Spleen (tissue), 11 donors: ENCODE data around the gene BCL3. TPM values are rescaled to one million over a fixed set of nuclear protein-coding genes. Genes with fewer than 3 reads are reported as not detected.

Source experiments
- DNase-seq: peaks from one replicate; pipeline ENCODE4 v3.0.0-alpha.2; 2020
- H3K27ac ChIP-seq, 8 donors: fragments of 200-600 bp; sonication (generic) in 7 of 8; 1 replicate in 4 of 8; 2 replicates in 4 of 8; pipeline versions ENCODE4 v1.5.0 to v1.8.0; 2016 to 2021; ENCODE audit warnings: inconsistent platforms in 4 of 8, mild to moderate bottlenecking in 4 of 8, moderate library complexity in 1 of 8
- H3K27me3 ChIP-seq, 7 donors: fragments of 200-600 bp; sonication (generic) in 6 of 7; replicated peaks in 1 of 7; 1 replicate in 4 of 7; 2 replicates in 3 of 7; pipeline versions ENCODE4 v1.5.0 to v1.8.0; 2016 to 2021; ENCODE audit warnings: inconsistent platforms in 3 of 7, mild to moderate bottlenecking in 1 of 7
- H3K36me3 ChIP-seq, 6 donors: fragments of 200-600 bp; sonication (generic) in 5 of 6; 1 replicate in 4 of 6; 2 replicates in 2 of 6; pipeline versions ENCODE4 v1.5.0 to v1.8.0; 2016 to 2021; ENCODE audit warnings: inconsistent platforms in 2 of 6
- H3K4me1 ChIP-seq, 6 donors: fragments of 200-600 bp; sonication (generic) in 5 of 6; 1 replicate in 3 of 6; 2 replicates in 3 of 6; pipeline versions ENCODE4 v1.5.0 to v1.8.0; 2016 to 2021; ENCODE audit warnings: inconsistent platforms in 3 of 6
- H3K4me3 ChIP-seq, 8 donors: fragments of 200-600 bp; sonication (generic) in 7 of 8; 1 replicate in 4 of 8; 2 replicates in 4 of 8; pipeline versions ENCODE4 v1.5.0 to v1.8.0; 2016 to 2021; ENCODE audit warnings: inconsistent platforms in 4 of 8, mild to moderate bottlenecking in 4 of 8, moderate library complexity in 2 of 8
- H3K9me3 ChIP-seq, 8 donors: fragments of 200-600 bp; sonication (generic) in 7 of 8; 1 replicate in 4 of 8; 2 replicates in 4 of 8; pipeline versions ENCODE4 v1.5.0 to v1.8.0; 2016 to 2021; ENCODE audit warnings: inconsistent platforms in 4 of 8
- POLR2A ChIP-seq, 3 donors: fragments of 450-650 bp; IDR thresholded peaks; one replicate each; pipeline ENCODE4 v1.5.1; 2017; ENCODE audit warnings: antibody characterized with exemption in 3 of 3, mild to moderate bottlenecking in 1 of 3
- POLR2AphosphoS5 ChIP-seq, 3 donors: sonication (generic); formaldehyde crosslinking; IDR thresholded peaks; one replicate each; pipeline ENCODE4 v1.5.1; 2017; ENCODE audit warnings: antibody characterized with exemption in 3 of 3
- WGBS, 5 donors: extraction: QIAGEN DNeasy Blood & Tissue Kit in 3 of 5; methylation state at CpG; one replicate each; pipeline versions ENCODE4 v1.1.5 to v1.1.7; 2013 to 2018; 5-methylcytosine and 5-hydroxymethylcytosine counted together
- intact Hi-C: fragments of 100-400 bp; cut with DNase I; formaldehyde crosslinking; loops from one replicate; pipeline ENCODE4 v1.15.0; 2023; ENCODE audit warnings: low total_unique reads
- polyA plus RNA-seq, 3 donors: library from polyadenylated mRNA; stranded (reverse); fragments of 200-250 nt; gene quantifications; one replicate each; pipeline ENCODE4 v1.2.1, GENCODE V29; 2013
- total RNA-seq, 7 donors: library from RNA; depleted of rRNA in 3 of 7; stranded (reverse); fragments of >200 nt in 3 of 7; fragmentation: NEBNext Ultra II Directional in 4 of 7; extraction: Animal tissue kit (Norgen Biotek cat#: 25700) in 4 of 7; gene quantifications; one replicate each; pipeline versions ENCODE4 v1.1.0 to v1.2.1, GENCODE V29; 2016 to 2021
- TF ChIP-seq, protein P1 (sequence below), 11 experiments: fragments of 200-600 bp in 7 of 11; fragments of 450-650 bp in 4 of 11; sonication (generic) in 4 of 11; IDR thresholded peaks in 8 of 11; conservative IDR thresholded peaks in 3 of 11; 1 replicate in 7 of 11; 2 replicates in 4 of 11; pipeline versions ENCODE4 v1.4.0 to v1.8.0; 2016 to 2021; ENCODE audit warnings: antibody characterized with exemption in 11 of 11, inconsistent platforms in 4 of 11, mild to moderate bottlenecking in 1 of 11
- donor health status: healthy with polysubstance abuse.
- donor health status: DM: no; HTN: no; CAD: no; lungs with moderate emphysema.
- donor health status: DM: no; HTN: no; CAD: no.
- donor health status: Bipolar disorder and iron deficiency.
- donor health status: healthy.
- donor health status: DM: no; HTN: no; CAD: no.
- donor health status: DM: yes; HTN: yes; CAD: no.

BCL3 gene
- total and polyA plus RNA-seq, 10 donors = 26.5 to 229 (median 76.9) TPM

DNA sequence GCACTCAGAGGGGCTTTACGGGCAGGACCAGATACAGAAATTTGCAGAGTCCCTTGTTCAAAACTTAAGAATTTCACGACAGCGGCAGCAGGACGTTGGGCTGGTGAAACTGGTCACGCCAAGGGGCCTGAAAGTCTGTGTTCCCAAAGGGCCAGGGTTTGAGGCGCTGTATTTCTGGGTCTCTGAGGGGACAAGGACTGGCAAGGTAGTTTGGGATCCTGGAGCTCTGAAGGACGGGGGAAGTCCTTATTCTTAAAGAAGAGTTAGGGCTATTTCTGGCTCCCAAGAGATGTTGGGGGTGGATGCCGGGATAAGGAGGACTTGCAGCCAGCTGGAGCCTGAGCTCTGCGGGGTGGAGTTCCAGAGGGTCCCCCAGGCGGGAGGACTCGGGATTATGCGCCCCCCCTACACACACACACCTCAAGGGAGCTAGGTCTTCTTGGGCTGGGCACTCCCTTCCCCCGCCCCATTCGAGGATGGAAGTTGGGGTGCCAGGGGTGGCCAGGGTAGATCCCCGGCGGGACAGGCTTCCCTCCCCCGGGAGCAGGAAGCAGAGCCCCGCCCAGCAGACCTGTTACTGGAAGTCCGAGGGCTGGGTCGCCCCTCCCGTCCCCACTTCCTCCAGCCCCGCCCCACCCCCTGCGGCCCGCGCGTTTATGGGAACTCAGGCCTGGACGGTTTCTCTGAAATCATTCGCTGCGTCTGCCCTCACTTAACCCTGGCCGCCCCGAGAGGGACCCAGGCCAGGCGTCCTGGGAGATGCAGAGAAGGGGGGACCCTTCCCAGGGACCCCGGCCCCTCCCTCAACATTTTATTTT is 5.6 kb downstream of the BCL3 start:
- 0 to 1% (median 1%) methylated on average over 25 to 33 of the region's 33 CpGs for WGBS, 5 donors
- peak overlapping the region; percentile 45 to 85 (median 58) for H3K4me3 ChIP-seq
- no peaks in the 10 kb centered on the region for H3K27me3 ChIP-seq
- H3K27ac ChIP-seq = peak overlapping the region; percentile 93 to 99 (median 97)
- H3K4me1 ChIP-seq = peaks cover 55 to 100% (median 89%) of the 10 kb centered on the region in 6 donors
- H3K9me3 ChIP-seq = no peaks in the 10 kb centered on the region
- H3K36me3 ChIP-seq = peaks cover 0 to 73% (median 56%) of the 10 kb centered on the region in 6 donors
- TF ChIP-seq, protein P1, sequence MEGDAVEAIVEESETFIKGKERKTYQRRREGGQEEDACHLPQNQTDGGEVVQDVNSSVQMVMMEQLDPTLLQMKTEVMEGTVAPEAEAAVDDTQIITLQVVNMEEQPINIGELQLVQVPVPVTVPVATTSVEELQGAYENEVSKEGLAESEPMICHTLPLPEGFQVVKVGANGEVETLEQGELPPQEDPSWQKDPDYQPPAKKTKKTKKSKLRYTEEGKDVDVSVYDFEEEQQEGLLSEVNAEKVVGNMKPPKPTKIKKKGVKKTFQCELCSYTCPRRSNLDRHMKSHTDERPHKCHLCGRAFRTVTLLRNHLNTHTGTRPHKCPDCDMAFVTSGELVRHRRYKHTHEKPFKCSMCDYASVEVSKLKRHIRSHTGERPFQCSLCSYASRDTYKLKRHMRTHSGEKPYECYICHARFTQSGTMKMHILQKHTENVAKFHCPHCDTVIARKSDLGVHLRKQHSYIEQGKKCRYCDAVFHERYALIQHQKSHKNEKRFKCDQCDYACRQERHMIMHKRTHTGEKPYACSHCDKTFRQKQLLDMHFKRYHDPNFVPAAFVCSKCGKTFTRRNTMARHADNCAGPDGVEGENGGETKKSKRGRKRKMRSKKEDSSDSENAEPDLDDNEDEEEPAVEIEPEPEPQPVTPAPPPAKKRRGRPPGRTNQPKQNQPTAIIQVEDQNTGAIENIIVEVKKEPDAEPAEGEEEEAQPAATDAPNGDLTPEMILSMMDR (IDR thresholded peaks at IDR 0.05 in 8 of 11, conservative IDR thresholded peaks at IDR 0.05 in 3 of 11) = peak in 1 of 11 experiments; percentile 18
- TF ChIP-seq POLR2AphosphoS5 (IDR thresholded peaks at IDR 0.05) = peak; percentile 85 to 92 (median 86)
- peak in 2 of 3 donors; percentile 9 to 30 for TF ChIP-seq POLR2A (IDR thresholded peaks at IDR 0.05)
- peak; percentile 99 for DNase-seq
- intact Hi-C loops = no loop called here

- no peak for DNase-seq
- WGBS, 5 donors = 16 to 36% (median 19%) methylated on average over 11 of the region's 11 CpGs
- no peaks in the 10 kb centered on the region for H3K9me3 ChIP-seq
- peaks cover 52 to 100% (median 84%) of the 10 kb centered on the region in 6 donors for H3K4me1 ChIP-seq
- peaks cover 0 to 78% (median 61%) of the 10 kb centered on the region in 6 donors for H3K36me3 ChIP-seq
- TF ChIP-seq POLR2A (IDR thresholded peaks at IDR 0.05) (no peak), POLR2AphosphoS5 (IDR thresholded peaks at IDR 0.05) (no peak)
- TF ChIP-seq, protein P1 (IDR thresholded peaks at IDR 0.05 in 8 of 11, conservative IDR thresholded peaks at IDR 0.05 in 3 of 11) = no peak
- no peaks in the 10 kb centered on the region for H3K27me3 ChIP-seq
- peak overlapping the region; percentile 93 to 99 (median 97) for H3K27ac ChIP-seq
- peak overlapping the region; percentile 45 to 85 (median 58) for H3K4me3 ChIP-seq
- intact Hi-C loops = no loop called here
These were observed 6.2 kb downstream of the BCL3 start for GRCh38 chr19:44754750-44755080.

- Histone ChIP-seq H3K27me3 (no peaks in the 10 kb centered on the region), H3K4me1 (peaks cover 49 to 100% (median 82%) of the 10 kb centered on the region in 6 donors), H3K9me3 (no peaks in the 10 kb centered on the region), H3K27ac (peak overlapping the region; percentile 93 to 99 (median 97)), H3K4me3 (peak overlapping the region in 6 of 8 donors; percentile 48 to 85 (median 68)), H3K36me3 (peaks cover 0 to 78% (median 66%) of the 10 kb centered on the region in 6 donors)
- no peak for DNase-seq
- intact Hi-C loops = no loop called here
- TF ChIP-seq POLR2AphosphoS5 (IDR thresholded peaks at IDR 0.05) = peak in 2 of 3 donors; percentile 43 to 60
- TF ChIP-seq POLR2A (IDR thresholded peaks at IDR 0.05) = no peak
- TF ChIP-seq, protein P1 (IDR thresholded peaks at IDR 0.05 in 8 of 11, conservative IDR thresholded peaks at IDR 0.05 in 3 of 11) = no peak
- WGBS, 5 donors = 45 to 64% (median 58%) methylated on average over 4 of the region's 4 CpGs
These were observed 6.7 kb downstream of the BCL3 start for GRCh38 chr19:44755219-44755618.

DNA sequence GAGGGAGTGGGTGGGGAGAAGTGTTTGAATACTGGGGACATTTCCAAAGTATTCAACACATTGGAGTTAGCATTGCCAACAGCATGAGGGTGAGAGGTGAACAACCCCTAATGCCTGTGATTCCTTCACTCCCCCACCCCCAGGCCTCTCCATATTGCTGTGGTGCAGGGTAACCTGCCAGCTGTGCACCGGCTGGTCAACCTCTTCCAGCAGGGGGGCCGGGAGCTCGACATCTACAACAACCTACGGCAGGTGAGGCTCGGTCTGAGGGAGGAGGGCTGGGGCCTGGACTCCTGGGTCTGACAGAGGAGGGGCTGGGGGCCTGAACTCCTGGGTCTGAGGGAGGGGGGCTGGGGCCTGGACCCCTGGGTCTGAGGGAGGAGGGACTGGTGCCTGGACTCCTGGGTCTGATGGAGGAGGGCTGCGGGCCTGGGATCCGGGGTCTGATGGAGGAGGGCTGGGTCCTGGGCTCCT is 7.6 kb downstream of the BCL3 start:
- Histone ChIP-seq H3K4me1 (peaks cover 41 to 99% (median 80%) of the 10 kb centered on the region in 6 donors), H3K27ac (peak overlapping the region in 7 of 8 donors; percentile 94 to 99 (median 97)), H3K36me3 (peaks cover 0 to 78% (median 62%) of the 10 kb centered on the region in 6 donors), H3K4me3 (peak overlapping the region in 1 of 8 donors; percentile 85), H3K27me3 (no peaks in the 10 kb centered on the region), H3K9me3 (no peaks in the 10 kb centered on the region)
- intact Hi-C loops = no loop called here
- WGBS, 5 donors = 76 to 97% (median 91%) methylated on average over 7 of the region's 7 CpGs
- TF ChIP-seq POLR2AphosphoS5 (IDR thresholded peaks at IDR 0.05) (peak in 1 of 3 donors; percentile 45), POLR2A (IDR thresholded peaks at IDR 0.05) (no peak)
- TF ChIP-seq, protein P1 (IDR thresholded peaks at IDR 0.05 in 8 of 11, conservative IDR thresholded peaks at IDR 0.05 in 3 of 11) = no peak
- no peak for DNase-seq
